ENCODE measurements around the gene SCN9A.
A peak's percentile ranks its signal among the peaks of the same experiment; 100 is the strongest.
"Not testable (repeated sequence)": the region's sequence is repeated elsewhere in the genome, so short reads cannot be mapped to it uniquely, and the experiment has no call there.

SCN9A gene

DNA sequence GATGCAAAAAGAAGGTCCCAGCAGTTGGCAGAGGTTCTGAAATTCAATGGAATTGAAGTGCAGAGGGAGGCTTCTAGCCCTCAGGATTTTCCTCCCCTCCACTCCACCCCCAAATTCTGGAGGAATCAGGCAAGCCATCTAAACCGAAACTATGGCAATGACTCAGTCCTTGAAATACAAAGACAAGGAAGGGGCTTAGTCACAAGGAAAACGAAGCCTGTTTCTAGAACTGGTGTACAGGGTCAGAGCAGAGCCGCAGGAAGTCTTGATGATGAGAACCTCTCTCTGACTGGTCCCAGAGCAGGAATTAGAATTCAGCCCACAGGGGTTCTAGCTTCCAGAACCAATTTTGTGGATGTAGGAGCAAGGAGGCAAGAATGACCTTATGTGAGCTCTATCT lies 136.2 kb downstream of the SCN9A start:
- no peak for DNase-seq

DNA sequence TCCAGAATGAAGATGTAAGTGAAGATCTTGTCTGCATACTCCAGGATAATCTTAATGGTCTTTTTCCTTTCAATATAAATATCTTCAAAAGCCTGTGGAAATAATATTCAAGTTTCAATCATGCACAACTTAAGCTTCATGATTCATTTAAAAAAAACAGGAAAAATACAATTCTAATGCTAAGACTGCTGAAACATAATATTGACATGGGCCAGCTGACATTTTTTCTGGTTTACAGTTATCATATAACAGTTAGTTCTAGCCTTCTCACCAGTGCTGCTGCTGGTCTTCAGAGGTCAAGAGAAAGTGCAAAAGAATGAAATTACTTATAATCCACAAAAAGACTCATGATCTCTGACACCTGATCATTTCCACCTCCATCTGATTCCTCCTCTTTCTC lies 137.6 kb downstream of the SCN9A start:
- no peak for DNase-seq

DNA sequence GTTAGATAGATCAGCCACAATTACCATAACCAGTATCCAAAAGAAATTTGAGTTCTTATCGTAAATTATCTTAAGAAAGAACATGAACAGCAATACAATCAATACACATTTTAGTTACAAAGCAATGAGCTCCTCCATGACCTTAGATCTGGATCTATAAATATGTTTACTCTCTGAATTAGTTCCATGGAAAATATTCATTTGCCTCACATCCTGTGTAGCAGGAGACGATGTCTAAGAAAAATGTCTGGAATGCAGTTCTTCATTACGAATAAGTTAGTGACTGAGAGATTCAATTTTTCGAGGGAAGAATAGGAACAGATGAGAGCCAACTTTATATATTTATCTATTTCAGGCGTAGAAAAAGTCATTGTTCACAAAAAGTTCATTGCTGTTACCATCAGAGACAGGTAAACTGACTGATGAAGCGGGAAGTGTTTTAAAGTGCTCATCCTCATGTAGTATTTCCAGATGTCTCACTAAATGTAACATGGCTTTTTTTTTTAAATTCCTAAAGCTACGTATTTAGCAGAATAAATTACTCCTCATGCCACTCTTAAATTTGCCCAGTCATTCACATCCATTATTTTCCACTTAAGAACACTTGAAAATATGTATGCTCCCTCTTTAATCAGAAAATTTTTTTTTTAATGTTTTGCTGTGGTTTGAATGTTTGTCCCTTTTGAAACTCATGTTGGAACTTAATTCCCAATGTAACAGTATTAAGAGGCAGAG lies 141.5 kb downstream of the SCN9A start:
- DNase-seq = no peak

DNA sequence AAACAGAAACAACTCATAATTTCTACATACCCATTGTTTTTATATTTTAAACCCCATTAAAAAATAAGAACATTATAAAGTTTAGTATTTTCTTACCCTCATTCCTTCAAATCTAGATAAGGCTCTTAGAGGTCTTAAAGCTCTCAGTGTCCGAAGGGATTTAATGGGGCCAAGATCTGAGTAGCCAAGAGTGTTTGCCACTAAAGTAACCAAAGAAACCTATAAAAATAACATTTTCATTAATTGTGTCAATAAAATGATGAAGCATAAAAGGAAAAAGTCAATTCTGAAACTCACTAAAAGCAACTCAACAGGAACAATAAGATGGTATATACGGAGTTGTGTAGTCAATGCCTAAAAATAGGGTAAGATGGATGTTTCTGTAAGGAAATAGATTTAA lies 142.5 kb downstream of the SCN9A start:
- DNase-seq = no peak

DNA sequence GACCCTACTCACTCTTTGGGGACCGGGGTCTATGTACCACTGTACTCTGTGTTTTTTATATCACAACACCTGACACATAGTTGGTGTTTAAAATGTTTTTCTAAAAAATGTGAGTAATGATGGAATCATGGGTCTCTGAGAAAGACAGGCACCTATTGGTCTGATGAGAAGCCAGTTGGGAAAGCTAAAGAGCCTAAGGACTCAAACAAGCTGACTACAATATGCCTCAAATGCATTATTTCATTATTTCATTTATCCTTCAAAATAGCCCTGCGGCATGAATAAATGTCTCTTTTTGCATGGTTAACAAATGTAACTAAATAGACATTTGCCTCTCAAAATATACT lies 145.0 kb downstream of the SCN9A start:
- DNase-seq = no peak

DNA sequence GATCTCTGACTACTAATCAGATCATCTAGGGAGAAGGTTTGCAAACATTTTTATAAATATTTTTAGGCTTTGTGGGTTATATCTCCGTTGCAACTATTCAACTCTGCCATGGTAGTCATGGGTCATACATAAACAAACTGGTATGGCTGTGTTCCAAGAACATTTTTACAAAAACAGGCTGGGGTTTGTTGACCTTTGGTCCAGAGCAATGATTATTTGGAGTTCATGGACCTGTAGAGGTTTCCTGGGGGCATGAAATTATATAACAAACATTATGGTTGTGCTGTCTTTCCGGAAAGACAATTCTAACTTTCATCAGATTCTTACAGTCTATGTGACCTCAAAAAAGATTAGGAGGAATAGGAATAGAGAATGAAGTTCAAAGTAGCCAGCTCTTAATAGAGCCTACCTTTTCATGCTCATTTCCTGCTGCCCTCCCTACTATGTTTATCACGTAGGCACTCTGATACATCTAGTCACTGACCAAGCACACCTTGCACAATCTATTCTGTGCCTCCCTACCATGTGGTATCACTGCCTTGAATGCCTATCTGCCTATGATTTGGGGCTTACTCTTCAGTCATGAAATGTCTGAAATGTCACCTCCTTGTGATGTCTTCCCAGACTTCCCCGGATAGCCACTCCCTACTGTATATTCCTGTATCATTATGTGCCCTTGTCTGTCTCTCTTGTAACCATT lies 145.6 kb downstream of the SCN9A start:
- DNase-seq = peak in 1 of 3 experiments; percentile 4

DNA sequence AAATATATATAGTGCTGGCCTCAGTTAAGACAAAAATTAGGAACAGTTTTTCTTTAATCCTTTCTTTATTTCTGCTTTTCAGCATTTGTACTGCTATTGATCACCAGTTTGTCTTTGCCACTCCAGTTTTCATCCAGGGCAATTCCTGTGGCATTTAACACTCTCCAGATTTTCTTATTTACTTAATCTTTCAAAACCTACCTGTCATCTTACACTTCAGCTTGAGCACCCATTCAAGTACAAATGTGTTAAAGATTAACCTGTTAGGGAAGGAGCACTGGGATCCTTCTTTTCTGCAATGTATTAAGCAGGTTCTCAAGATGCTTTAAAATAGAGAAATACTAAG lies 146.1 kb downstream of the SCN9A start:
- no peak for DNase-seq

DNA sequence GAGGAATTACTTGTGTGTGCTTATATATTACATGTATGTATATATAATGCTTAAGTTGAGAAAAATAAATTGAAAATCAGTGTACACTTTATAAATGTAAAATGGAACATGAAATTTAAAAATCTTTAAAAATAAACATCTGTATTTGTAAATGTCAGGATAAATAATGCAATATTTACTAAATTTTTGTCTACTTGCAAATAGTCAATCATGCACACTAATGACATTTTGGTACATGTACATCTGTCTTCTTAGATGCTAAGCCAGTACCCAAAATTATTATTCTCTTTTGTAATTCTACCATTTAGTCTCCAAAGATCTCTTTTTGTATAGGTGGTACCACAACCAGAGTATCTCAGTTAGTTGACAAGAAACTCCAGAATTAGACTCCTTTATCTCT lies 151.5 kb downstream of the SCN9A start:
- no peak for DNase-seq

DNA sequence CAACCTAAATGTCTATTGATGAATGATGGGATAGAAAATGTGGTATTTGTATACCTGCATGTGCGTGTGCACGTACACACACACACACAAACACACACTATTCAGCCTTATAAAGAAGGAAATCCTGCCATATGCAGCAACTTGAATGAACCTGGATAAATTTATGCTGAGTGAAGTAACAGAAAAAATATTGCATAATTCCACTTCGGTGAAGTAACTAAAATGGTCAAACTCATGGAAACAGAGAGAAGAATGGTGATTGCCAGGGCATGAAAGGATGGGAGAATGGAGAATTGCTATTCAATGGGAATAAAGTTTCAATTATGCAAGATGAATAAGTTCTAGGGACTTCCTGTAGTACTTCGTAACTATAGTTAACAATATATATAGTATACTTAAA lies 152.4 kb downstream of the SCN9A start:
- DNase-seq = no peak

DNA sequence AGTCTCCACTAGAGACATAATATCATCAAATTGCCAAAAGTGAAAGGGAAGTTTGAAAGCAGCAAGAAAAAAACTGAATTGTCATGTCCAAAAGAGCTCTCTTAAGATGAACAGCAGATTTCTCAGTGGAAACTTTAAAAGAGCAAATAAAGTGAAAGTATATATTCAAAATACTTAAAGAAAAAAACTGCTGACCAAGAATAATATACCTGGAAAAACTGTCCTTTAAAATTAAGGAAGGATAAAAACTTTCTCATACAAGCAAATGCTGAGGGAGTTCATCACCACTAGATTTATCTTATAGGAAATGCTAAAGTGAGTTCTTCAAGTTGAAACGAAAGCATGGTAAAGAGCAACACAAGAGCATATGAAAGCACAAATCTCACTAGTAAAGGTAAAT lies 164.7 kb downstream of the SCN9A start:
- DNase-seq = no peak

DNA sequence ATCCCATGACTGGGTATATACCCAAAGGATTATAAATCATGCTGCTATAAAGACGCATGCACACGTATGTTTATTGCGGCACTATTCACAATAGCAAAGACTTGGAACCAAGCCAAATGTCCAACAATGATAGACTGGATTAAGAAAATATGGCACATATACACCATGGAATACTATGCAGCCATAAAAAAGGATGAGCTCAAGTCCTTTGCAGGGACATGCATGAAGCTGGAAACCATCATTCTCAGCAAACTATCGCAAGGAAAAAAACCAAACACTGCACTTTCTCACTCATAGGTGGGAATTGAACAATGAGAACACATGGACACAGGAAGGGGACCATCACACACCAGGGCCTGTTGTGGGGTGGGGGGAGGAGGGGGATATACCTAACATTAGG lies 165.8 kb downstream of the SCN9A start:
- DNase-seq = not testable (repeated sequence)

DNA sequence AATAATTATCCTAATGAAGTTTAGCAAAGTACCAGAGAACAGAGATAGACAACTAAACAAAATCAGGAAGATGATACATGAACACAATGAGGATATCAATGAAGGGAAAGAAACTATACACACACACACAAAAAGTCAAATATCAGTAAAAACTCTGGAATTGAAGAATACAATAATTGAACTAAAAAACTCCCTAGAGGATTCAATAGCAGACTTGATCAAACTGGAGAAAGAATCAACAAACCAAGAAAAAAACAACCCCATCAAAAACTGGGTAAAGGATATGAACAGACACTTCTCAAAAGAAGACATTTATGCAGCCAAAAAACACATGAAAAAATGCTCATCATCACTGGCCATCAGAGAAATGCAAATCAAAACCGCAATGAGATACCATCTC lies 166.4 kb downstream of the SCN9A start:
- DNase-seq = not testable (repeated sequence)

DNA sequence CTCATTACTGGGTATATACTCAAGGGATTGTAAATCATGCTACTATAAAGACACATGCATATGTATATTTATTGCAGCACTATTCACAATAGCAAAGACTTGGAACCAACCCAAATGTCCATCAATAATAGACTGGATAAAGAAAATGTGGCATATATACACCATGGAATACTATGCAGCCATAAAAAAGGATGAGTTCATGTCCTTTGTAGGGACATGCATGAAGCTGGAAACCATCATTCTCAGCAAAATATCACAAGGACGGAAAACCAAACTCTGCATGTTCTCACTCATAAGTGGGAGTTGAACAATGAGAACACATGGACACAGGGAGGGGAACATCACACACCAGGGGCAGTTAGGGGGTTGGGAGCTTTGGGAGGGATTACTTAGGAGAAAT lies 169.6 kb downstream of the SCN9A start:
- DNase-seq = not testable (repeated sequence)

DNA sequence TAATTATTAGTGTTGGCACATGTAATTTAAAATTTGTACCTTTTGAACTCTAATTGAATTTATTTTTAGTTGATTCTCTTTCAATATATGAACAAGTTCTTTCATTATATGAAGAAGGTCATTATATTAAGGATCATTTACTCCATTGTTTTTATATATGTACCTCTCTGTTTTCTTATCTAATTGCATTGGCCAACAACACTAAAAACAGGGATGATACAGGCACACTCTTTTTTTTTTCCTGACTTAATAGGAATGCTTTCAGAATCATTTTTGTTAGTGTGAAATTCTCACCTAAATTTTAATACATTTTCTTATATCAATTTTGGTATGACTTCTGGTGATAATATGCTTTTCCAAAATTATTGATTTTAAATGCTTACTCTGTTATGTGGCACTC lies 173.0 kb downstream of the SCN9A start:
- no peak for DNase-seq

DNA sequence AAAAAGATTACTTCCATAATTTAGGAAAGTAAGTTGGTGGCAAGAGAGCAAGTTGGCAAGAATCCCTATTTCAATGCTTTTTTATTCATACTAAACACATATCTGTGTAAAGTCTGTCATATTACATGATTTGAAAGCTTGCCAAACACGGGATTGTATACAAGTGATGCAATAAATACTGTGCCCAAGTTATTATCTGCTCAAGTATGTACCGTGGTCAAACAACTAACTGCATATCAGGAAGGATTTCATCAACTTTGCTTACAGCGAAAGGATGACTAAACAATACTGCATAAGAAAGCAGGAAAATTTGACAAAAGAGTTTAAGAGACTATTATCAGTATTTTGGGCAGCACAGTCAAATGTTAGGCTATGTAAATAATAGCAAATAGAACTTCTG lies 178.3 kb downstream of the SCN9A start:
- no peak for DNase-seq

DNA sequence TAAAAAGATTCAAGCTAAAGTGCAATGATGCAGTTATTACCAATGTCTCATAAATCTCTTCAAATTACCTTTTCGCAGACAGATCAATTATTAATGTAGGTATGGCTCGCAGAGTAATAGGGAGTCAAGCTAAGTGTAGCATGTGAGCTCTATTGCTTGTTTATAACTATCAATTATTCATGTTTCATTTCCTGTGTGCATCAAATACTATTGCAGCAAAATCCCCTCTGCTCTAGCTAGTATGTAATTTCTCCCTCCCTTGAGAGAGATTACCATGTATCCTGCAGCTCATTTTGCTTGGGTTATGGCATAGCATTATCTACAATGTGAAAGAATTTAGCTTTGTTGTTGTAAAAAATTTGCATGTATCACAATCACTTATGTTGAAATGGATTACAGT lies 182.3 kb downstream of the SCN9A start:
- peak in 1 of 3 experiments; percentile 0 for DNase-seq

DNA sequence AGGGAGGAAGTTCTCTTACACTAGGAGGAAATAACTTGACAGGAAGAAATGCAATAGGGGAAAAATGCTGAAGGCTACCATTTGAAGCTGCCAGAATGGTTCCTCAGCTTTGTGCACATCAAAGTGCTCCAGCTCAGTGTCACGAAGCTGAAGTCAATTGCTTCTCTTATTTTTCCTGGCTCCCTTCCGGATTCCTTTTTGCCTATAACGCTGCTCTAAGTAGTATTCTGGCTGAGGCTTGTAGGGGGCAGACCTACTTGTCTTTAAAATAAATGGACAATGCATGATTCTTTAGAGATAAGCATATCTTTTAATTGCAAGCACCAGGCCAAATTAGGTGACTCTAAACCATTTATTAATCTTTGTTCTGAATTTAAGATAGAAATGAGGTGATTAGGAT lies 187.7 kb downstream of the SCN9A start:
- no peak for DNase-seq

DNA sequence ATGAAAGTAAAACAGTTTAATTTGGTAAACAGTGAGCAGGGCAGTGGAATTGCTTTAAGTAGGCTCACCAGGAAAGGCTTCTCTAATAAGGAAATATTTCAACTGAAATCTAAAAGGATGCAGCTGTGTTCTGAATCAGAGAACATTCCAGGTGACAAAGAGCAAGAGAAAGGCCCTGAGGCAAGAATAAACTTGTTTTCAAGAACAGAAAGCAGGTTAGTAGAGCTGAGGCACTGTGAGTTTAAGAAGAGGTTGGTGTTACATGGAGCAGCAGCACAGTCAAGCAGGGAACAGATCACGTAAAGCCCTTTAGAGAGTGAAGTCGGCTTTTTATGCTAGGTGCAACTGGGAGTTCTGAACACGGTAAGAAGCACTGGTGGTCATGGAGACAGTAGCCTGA lies 191.0 kb downstream of the SCN9A start:
- DNase-seq = peak in 1 of 3 experiments; percentile 0

DNA sequence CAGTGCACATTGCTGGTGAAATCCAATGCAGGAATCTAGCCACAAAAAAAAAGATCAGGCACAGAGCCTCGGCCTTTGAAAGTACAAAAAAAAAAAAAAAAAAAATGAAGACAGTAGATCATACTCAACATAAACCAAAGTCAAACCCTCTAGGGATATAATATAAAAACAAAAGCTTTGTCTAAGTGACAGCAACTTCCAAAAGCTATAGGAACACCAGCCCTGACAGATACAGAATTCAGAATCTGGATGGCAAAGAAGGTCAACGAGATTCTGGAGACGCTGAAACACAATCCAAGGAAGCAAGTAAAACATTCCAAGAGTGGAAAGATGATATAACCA lies 194.0 kb downstream of the SCN9A start:
- DNase-seq = no peak

DNA sequence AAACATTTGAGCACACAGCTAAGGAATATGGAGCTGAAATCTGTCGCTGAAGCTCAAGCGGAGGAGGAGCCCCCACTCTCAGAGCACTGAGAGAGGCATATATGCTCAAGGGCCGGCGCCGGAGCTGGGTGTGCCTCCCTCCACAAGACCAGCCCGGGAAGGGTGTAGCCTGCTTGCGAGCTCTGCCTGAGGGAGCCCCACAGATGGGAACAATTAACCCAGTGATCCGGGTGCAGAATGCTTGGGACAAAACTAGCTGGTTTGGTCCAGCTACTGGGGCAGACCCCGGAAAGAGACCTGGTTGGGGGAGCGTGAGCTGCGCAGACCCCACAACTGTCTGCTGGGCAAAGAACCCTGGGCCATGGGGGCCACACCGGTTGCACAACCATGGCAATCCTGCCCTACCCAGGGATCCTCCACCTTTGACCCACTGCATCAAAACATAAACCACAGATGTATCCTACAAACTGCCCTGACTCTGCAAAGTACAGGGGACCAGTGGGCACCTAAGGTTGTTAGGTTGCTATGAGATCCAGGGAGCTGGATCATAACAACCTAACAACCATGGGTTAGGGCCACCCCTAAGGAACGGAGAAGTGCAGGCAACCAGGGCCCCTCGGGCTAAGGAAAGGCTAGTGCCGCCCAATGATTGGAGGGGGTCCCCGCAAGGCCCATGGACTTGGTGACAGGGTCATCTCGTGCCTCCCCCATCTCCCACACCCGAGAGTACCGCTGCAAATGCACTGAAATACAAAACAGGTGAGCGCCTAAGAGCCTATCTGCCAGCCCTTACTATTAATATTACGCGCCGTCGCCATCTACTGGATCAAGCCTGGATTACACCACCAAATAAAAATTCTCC lies 194.6 kb downstream of the SCN9A start:
- DNase-seq = peak; percentile 25 to 51 (median 45)

DNA sequence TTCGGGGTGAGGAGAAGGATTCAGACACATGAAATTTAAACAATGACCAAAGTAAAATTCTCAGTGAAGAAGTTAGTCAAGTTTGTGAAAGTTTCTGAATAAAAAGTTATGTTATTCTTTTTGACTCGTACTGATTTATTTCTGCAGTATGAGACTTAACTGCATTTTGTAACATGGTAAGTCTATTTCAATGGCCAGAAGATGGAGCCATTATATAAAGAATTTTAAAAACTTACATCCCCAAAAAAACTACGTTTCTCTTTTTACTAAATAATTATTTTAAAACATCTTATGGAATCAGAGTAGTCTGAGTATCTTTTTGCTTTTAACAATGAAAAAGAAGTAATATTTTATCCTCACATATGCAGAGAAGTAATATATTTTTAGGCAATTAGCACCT lies 196.5 kb downstream of the SCN9A start:
- DNase-seq = no peak

DNA sequence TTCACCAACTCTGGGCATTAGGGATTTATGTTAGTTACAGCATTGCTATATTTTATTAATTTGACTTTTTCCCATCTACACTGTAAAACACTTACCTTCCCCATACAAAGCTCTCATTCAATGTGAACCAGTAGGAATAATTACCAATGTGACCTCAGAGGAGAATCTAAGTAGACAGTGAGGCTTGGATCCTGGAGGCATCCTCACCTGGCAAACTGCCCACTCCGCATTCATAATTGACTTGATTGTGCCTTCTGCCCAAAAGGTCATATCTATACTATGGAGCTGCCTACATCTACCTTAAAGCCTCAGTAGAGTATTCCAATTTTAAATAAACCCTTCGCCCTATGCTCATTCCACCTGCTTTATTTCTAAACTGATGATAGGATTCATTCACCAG lies 202.5 kb downstream of the SCN9A start:
- DNase-seq = peak in 1 of 3 experiments; percentile 0

DNA sequence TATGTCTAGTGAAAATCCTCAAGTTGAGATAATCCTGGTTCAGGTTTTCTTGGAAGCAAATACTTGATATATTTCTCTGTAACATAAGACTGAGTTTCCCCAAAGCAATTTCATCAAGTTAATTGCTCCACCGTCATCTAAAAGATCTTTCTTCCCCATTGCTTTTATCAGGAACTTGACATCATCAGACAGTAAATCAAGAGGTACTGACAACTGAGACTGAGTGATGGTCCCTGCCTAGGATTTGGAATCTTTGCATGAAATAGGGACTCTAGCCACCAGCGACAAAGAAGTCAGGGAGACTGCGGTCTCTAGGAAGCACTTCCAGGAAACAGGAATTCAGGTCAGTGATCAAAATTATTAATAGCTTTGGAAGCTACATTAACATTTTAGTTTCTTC lies 204.5 kb downstream of the SCN9A start:
- no peak for DNase-seq

DNA sequence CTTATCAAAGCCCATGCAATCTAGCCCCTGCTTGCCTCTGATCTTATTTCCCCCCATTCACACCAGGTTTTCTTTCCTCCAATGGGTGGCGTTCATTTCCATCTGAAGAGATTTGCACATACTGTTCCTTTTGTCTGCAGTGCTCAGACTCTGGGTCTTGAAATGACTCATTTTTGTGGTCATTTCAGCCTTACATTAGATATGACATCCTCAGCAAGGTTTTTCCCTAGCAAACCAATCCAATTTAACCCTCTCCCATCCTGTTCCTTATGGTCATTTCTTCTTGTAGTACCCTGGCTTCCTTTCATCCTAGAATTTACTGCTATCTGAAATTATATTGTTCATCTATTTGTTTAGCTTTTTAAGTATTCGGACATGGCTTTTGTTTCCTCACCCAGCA lies 205.4 kb downstream of the SCN9A start:
- peak in 1 of 3 experiments; percentile 1 for DNase-seq
